Posterior cingulate gyrus (tissue), 11 donors: ENCODE results near the gene ABCB10.
"Not testable (repeated sequence)": the region's sequence is repeated elsewhere in the genome, so short reads cannot be mapped to it uniquely, and the experiment has no call there.

Source experiments
- DNase-seq, 10 donors: peaks; one replicate each; pipeline versions ENCODE4 v3.0.0 to v3.0.0-alpha.2; 2020 to 2021; ENCODE audit warnings: mixed read lengths in 3 of 10
- intact Hi-C: fragments of 100-400 bp; cut with DNase I; formaldehyde crosslinking; loops from one replicate; pipeline ENCODE4 v1.15.1; 2023

Gene ABCB10

DNA sequence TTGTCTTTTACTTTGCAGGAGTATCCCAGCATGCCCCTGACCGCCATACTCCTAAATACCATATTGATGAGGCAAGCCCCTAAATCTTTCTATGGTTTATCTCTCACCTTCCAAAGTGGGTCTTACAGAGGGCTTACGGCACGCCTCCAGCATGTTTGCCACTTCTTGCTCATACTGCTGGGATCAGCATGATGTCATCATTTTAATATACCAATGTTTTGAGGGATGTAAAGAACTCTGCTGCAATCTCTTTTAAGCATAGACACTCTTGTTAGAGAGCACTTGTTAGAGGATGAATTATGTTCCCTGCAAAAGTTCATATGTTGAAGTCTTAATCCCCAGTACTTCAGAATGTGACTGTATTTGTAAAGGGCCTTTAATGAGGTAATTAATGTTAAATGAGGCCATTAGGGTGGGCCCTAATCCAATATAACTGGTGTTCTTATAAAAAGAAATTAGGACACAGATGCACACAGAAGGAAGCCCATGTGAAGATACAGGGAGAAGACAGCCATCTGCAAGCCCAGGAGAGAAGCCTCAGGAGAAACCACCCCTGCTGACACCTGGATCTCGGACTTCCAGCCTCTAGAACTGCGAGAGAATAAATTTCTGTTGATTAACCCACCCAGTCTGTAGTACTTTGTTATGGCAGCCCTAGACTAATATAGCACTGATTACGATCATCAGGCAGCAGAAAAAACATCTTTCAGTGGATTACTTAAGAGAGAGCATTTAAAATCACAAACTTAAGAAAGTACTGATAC, 16.4 kb upstream of the ABCB10 start:
- intact Hi-C loops: loop anchor here (5.0 kb wide), 1 partner anchor 52 kb away; the partner anchor contains the start of genes TAF5L and URB2
- DNase-seq: no peak

DNA sequence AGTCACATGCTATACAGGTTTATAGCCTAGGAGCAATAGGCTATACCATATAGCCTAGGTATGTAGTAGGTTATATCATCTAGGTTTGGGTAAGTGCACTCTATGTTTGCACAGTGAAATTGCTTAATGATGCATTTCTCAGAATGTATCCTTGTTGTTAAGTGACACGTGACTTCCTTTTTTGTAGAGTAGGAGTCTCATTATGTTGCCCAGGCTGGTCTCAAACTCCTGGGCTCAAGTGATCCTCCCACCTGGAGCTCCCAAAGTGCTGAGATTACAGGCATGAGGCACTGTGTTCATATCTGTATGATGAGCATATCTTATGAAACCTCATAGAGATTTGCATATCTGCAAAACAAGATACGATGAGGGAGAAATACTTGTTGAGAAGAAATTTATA, 13.8 kb upstream of the ABCB10 start:
- DNase-seq: no peak
- intact Hi-C loops: no loop called here

DNA sequence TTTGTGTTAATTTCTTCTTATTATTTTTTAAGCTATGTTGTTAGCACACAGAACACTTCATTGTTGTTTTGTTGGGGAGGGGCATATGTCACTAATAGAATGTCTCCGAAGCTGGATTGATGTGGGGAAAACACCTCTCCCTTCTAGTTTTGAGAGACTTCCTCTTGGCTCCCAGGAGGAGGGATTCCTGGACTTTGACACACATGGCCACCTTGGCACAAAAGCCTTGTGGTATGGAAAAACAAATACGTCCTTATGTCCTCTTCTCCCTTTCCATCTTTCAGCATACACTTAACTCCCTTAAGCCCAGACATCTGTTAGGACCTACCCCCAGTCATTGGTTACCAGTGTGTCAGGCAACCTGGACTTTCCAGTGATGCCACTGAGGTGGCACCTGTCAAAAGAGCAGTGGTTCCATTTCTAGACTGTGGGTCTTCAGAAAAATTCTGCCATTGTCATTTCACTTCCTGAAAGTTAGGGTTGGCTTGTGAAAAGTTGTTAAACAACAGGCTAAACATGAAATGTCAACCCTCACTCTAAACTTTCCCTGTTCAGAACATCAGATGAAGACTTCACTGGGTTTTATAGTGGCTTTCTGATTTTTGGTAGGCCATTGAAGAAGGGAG, 12.5 kb upstream of the ABCB10 start:
- intact Hi-C loops: no loop called here
- no peak for DNase-seq

DNA sequence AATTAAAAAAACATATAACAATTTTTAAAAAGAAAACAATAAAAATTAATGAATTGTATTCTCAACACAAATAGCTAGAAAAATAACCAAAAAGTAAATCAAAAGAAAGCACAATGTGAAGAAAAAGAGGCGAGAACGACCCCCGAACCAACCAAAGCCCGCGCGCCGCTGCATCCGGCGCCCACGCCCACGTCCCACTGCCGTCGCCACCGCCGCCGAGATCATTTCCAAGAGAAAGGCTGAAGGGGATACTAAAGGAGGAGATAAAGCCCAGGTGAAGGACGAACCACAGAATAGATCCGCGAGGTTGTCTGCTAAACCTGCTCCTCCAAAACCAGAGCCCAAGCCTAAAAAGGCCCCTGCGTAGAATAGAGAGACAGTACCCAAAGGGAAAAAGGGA, 11.8 kb upstream of the ABCB10 start:
- intact Hi-C loops: no loop called here
- no peak for DNase-seq

DNA sequence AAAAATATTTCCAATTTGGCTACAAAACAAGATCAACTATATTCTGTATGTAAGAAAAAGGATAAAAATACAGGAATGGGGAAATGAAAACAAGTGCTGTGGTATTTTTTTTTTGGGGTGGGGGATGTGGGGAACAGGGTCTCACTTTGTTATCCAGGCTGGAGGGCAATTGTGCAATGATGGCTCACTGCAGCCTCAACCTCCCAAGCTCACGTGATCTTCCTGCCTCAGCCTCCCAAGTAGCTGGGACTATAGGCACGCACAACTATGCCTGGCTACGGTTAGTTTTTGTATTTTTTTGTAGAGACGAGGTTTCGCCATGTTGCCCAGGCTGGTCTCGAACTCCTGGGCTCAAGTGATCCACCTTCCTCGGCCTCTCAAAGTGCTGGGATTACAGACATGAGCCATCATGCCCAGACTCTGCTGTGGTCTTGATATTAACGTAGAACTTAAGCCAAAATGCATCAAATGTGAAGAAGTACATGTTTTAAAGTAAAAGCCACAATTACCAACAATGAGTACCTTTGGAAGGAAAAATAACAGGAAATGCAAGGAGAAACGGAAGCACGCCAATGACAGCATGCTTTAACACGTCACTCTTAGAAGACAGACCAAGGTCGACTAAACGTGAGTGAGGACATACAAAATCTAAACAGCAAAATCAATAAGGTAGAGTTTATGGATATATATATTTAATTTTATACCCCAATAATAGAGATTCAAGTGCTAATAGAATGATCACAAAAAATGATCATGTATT, 8.8 kb upstream of the ABCB10 start:
- intact Hi-C loops: no loop called here
- DNase-seq: no peak

DNA sequence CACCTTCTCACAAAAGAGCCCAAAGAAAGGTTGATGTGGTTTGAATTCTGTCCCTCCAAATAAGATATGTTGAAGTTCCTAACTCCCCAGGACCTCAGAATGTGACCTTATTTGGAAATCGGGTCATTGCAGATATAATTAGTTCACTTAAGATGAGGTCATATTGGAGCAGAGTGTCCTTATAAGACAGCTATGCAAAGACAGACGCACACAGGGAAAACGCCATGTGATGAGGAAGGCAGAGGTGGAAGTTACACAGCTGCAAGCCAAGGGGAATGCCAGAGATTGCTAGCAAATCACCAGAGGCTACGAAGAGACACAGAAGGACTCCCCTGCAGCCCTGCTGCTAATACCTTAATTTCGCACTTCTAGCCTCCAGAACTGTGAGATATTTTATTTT, 5.2 kb upstream of the ABCB10 start:
- intact Hi-C loops: no loop called here
- DNase-seq: no peak

DNA sequence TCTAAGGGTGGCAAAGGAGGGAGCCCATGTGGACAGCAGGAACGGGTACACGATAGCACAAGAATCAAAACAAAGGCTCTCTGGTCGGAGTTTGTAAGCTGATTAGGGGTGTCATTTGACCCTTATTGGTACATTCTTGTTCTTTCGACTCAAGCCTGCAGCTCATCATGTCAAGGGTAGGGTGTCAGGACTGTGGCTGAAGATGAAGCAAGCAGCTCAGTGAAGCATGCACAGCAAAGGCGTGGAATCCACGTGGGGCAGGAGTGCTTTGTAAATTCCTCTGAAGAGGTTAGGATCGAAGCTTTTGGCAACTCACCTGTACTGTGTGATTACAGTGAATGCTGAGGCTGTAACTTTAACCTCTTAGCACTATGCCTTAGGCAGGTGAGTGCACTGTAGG, 4.7 kb upstream of the ABCB10 start:
- intact Hi-C loops: no loop called here
- DNase-seq: no peak

DNA sequence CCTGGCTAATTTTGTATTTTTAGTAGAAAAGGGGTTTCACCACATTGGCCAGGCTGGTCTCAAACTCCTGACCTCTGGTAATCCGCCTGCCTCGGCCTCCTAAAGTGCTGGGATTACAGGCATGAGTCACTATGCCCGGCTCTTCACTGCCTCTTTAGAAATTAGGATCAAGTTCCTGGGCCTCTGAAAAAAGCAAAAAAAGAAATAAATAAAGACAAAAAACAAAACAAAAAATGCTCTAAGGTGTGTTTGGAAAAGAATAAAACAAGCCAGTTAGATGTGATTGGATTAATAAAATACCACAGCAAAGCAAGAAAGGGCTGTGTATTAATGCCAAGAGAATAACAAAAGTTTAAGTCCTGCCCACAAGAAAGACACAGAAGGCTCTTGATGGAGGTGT, 4.2 kb upstream of the ABCB10 start:
- DNase-seq: no peak
- intact Hi-C loops: no loop called here

DNA sequence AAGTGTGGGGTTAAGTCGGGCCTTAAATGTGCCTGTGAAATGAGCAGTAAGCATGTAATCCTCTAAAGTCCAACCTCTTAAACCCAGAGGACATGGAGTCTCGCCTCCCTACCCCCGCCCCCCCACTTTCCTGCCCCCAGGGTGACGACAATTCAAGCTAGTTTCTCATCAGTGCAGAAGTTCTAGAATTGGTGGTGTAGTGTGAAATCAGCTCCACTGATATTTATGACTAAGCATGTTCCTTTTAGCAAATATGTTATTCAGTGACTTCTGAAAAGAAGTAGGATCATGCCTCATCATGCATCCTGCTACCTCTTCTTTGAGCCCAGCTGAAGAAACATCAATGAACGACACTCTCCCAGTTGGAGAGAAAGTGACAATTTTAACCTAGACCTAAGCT, 2.6 kb upstream of the ABCB10 start:
- DNase-seq: no peak
- intact Hi-C loops: no loop called here

DNA sequence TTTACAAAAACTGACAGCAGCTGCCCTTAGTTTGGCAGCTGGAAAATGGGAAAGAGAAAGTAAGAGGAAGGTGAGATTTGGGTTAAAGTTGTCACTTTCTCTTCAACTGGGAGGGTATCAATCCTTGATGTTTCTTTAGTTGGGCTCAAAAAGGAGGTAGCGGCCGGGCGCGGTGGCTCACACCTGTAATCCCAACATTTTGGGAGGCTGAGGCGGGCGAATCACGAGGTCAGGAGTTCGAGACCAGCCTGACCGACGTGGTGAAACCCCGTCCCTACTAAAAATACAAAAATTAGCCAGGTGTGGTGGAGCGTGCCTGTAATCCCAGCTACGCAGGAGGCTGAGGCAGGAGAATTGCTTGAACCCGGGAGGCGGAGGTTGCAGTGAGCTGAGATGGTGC, 1.6 kb upstream of the ABCB10 start:
- DNase-seq, intact Hi-C loops: not testable (repeated sequence)

DNA sequence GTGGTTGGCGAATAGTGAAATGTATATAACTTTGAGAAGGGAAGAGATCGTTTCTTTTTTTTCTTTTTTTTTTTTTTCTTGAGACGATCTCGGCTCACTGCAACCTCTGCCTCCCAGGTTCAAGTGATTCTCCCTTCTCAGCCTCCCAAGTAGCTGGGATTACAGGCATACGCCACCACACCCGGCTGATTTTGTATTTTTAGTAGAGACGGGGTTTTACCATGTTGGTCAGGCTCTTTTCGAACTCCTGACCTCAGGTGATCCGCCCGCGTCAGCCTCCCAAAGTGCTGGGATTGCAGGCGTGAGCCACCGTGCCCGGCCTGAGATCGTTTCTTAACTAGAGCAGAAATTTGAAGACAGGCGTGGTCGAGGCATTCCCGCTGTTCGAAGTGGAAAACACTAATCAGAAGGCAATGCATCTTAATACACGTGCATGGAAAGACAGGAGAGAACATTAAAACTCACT, 862 bp upstream of the ABCB10 start:
- intact Hi-C loops: loop anchor here (2.0 kb wide), 2 partner anchors 19 to 51 kb away; partner anchors contain the start of gene NUP133
- not testable (repeated sequence) for DNase-seq

DNA sequence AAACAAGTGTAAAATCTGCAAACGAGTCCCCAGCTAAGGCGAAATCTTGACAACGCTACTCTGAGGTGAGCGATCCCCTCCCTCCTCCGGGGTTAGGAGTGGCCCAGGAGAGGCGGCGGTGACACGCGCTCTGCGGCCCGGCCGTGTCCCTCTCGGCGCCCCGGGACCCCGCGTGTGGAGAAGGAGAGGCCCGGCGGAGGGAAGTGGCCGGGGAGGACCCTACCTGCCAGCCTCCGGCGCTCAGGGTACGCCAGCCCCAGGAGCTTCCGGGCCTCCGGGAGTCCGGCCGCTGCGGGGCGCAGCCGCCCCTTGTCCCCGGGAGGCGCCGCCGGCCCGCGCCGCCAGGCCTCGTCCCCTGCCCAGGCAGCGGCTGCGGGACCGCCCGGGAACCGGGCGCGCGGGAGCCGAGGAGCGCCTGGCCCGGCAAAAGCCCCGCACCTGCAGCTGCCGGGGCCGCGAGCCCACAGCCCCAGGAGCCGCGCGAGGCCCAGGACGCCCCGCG, 543 bp downstream of the ABCB10 start:
- intact Hi-C loops: loop anchor here (1.0 to 2.0 kb wide), 3 partner anchors 21 to 67 kb away; partner anchors contain the start of gene NUP133
- DNase-seq: peak; percentile 35 to 90 (median 48)

DNA sequence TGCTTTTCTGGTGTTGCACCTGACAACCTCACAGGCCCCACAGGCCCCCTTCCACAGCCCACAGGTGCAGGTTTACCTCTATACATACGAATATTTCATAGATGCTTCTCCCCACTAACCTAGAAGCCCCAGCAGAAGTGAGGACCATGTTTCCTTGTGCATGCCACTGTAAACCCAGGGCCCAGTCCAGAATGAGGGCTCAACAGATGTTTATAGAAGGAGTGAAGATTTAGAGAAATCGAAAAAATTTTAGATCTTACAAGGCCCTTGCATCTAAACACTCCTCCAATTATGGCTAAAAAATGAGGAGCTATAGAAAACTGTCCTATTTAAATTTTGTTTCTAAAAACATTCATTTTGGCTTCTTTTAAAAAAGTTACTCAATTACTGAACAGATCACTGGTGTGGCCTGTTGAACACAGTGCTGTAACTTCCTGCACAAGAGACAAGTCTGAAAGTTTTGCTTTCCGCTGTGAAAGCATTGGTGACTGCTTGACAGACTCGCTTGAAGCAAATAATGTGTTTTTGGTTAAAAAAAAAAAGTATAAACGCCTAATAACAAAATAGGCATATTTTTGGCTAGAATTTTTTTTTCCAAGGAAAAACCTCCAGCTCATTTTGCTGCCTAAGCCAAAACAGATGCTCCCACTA, 1.2 kb downstream of the ABCB10 start:
- intact Hi-C loops: no loop called here
- no peak for DNase-seq

DNA sequence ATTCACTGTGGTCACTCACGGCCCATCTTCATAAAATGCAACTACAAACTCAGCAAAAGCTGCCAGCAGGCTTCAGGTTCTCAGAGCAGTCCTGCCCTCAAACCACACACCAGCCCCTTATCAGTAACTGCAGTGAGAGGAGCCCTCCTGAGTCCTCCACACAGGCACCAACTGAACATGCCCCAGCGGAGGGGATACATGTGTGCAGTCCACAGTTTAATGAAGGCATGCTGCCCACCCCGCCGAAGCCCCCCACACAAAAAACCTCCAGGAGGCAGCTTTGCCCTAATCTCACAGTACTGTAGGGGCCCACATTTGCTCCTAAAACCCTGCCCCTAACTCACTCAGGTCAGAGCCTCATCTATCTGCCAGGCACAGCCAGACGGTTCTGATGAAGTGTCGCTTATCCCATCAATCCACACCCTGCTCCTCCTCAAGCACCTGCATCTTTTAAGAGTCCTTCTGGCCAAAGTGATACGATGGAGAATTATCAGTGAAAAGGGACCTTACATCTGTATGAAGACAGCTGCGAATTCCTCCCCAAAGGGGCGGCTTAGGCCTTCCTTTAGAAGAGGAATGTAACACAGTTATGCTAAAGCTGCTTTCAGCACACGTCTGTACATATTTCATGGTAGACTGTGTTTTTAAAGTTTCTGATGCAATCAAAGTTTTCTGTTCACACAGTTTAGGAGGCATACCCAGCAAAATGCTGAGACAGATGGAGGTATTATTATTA, 3.5 kb downstream of the ABCB10 start:
- intact Hi-C loops: no loop called here
- DNase-seq: no peak

DNA sequence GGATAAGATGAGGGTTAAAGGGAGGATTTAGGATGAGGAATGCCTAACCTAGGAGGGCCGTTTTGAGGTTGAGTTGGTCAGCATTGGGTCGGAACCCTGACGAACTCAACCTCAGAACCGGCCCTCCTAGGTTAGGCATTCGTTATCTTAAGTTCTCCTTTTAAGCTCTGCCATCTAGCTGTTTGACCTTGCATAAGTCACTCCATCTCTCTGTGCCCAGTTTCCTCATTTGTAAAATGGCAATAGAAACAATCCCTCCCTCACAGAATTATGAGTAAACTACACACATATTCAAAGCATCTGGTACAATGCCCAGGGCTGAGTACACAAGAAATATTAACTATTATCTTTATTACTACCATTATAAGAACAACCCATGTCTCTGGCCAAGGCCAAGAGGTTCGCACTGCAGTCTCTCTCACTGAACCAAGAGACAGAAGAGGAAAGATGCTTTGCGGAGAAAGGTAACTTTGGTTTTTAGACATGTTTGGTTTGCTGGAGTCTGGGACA, 4.8 kb downstream of the ABCB10 start:
- DNase-seq: no peak
- intact Hi-C loops: no loop called here

DNA sequence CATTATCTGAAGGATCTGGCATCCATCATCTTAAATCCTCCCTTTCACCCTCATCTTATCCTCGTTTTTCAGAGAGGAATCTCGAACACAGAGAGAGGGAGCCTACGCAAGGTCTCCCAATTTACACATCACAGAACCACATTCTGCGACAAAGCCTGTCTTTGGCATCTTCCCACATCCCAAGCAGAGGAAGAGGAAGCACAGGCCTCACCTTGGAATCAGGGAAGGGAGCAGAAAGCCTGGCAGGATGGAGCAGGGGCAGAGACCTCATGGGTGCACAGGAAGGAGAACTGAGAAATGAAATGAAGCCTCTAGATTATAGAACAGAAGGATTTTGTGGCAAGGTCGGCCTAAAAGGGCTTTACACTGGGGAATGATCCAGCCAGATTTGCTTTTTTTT, 5.8 kb downstream of the ABCB10 start:
- DNase-seq: no peak
- intact Hi-C loops: no loop called here

DNA sequence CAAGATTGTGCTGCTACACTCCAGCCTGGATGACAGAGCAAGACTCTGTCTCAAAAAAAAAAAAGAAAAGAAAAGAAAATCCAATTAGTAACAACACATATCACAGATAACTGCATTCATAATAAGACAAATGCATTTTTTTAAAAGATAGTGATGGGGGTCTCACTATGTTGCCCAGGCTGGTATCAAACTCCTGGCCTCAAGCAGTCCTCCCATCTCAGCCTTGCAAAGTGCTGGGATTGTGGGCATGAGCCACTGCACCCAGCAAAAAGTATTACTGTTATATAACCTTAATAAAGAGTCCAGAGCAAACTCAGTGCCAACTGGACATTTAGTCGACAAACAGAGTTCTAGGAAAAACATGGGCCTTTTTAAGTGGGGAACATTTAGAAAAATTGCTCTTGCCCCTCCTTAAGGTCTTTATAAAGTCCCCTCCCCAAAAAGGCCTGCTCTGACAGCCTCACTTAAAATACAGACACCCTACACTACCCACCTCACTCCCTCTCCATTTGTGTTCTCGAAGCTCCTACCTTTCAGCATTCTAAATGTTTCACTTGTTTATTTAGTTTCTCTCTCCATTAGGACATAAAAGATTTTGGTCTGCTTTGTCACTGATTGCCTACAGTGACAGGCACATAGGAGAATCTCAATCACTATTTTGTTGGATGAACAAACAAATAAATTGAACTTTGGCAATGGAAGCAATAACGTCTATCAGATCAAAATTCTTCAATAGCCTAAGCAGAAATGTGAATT, 7.5 kb downstream of the ABCB10 start:
- no peak for DNase-seq
- intact Hi-C loops: no loop called here

DNA sequence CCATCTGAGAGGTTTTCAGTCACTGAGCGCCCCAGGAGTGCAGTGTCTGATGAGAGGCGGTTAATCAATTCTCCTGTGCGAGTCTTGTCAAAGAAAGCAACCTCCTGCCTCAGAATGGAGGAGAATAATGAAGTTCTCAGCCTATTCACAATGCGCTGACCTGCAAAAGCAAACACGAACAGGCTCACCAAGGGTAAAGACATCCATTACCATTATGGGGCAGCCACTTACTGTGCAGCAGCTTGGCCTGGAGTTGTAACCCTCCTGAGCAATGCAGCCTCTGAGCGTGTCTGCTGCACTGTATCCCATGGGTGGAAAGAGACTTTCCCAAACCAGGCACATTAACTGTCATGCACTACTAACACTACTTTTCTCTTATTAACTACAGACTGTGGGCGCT, 11.0 kb downstream of the ABCB10 start:
- intact Hi-C loops: no loop called here

DNA sequence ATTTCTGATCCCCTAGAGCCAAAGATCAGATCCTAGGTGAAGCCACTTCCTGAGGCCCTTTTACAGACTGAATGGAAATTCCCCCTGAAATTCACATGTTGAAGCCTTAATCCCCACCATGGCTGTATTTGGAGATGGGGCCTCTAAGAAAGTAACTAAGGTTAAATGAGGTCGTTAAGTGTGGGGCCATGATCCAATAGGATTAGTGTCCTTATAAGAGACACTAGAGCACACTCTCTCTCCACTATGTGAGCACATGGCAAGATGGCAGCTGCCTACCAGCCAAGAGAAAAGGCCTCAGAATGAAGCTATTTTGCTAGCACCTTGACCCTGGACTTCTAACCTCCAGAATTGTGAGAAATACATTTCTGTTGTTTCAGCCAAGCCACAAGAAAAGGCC, 13.9 kb downstream of the ABCB10 start:
- DNase-seq: no peak

More for the DNA sequence above, 11.0 kb downstream of the ABCB10 start:
- DNase-seq: no peak

More for the DNA sequence above, 13.9 kb downstream of the ABCB10 start:
- intact Hi-C loops: no loop called here
